VCaP (cell line): ENCODE results near the gene PNLIPRP2.

Experiments
- H3K27ac ChIP-seq: fragments of 450-650 bp; 2 replicates; pipeline ENCODE4 v1.5.1; 2017
- TF ChIP-seq, protein P1 (sequence below): fragments of 450-650 bp; conservative IDR thresholded peaks from 2 replicates; pipeline ENCODE4 v1.5.1; 2017; ENCODE audit warnings: mild to moderate bottlenecking, moderate library complexity

Gene PNLIPRP2

DNA sequence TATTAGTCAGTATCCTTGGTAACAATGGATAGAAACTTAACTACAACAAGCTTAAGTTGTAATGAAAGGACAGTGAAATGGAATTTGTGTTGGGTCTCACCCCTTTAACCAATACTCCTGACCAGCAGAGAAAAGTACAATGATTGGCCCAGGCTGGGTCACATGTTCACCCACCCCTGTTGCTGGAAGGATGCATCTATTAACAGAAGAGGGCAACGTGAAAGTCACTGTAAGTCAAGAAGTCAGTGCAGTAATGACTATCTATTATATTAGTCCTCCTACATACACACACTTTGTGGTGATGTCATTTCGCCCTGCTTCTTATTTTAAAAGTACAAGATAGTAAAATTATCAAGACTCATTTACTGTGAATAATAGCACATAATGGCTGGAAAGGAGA, 16.2 kb downstream of the PNLIPRP2 start:
- H3K27ac ChIP-seq, result no peak overlapping the region
- TF ChIP-seq, protein P1, sequence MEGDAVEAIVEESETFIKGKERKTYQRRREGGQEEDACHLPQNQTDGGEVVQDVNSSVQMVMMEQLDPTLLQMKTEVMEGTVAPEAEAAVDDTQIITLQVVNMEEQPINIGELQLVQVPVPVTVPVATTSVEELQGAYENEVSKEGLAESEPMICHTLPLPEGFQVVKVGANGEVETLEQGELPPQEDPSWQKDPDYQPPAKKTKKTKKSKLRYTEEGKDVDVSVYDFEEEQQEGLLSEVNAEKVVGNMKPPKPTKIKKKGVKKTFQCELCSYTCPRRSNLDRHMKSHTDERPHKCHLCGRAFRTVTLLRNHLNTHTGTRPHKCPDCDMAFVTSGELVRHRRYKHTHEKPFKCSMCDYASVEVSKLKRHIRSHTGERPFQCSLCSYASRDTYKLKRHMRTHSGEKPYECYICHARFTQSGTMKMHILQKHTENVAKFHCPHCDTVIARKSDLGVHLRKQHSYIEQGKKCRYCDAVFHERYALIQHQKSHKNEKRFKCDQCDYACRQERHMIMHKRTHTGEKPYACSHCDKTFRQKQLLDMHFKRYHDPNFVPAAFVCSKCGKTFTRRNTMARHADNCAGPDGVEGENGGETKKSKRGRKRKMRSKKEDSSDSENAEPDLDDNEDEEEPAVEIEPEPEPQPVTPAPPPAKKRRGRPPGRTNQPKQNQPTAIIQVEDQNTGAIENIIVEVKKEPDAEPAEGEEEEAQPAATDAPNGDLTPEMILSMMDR, result no peak

DNA sequence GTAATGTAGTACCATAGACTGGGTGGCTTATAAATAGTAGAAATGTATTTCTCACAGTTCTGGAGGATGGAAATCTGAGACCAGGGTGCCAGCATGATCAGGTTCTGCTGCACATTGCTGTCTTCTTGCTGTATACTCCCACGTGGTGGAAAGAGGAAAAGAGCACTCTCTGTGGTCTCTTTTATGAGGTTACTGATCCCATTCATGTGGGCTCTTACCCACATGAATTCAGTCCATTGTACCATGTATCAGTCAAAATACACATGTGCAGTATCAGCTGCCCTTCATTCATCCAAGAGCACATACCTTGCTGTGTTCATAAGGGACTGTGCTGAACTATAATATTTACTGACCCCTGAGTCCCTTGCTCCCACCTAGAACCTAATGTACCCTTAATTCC, 17.1 kb downstream of the PNLIPRP2 start:
- H3K27ac ChIP-seq, result no peak overlapping the region
- TF ChIP-seq, protein P1, result no peak

DNA sequence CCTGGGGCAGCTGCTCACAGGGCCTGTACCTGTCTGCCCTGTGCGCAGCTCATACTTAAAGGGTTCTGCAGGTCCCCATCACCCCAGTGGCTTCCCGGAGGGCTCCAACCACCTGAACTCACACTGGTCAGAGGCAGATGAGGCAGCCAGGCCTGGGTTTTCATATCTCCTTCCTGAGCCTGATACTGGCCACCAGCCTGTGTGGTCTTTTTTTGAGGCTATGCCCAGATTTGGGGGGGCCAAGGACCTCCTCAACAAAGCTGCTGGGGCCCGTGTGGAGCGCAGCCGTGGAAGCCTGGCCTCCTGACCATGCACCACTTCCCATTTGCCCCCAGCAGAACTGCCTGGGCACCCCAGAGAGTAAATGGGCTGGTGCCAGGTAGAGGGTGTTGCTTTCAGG, 25.7 kb downstream of the PNLIPRP2 start:
- TF ChIP-seq, protein P1, result no peak

DNA sequence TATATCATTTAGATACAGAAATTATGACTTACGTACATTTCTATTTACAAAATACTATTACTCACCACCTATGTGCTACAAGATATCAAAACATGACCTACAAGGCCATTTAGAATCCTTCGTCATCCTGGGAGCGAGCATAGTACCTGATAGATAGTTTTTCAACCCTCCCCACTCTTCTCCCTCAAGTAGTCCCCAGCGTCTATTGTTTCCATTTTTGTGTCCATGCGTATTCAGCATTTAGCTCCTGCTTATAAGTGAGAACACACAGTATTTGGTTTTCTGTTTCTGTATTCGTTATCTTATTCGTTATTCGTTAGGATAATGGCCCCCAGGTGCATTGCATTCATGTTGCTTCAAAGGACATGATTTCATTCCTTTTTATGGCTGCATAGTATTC, 28.1 kb downstream of the PNLIPRP2 start:
- H3K27ac ChIP-seq, result no peak overlapping the region
- TF ChIP-seq, protein P1, result no peak

More for the DNA sequence above, 25.7 kb downstream of the PNLIPRP2 start:
- no peak overlapping the region for H3K27ac ChIP-seq

DNA sequence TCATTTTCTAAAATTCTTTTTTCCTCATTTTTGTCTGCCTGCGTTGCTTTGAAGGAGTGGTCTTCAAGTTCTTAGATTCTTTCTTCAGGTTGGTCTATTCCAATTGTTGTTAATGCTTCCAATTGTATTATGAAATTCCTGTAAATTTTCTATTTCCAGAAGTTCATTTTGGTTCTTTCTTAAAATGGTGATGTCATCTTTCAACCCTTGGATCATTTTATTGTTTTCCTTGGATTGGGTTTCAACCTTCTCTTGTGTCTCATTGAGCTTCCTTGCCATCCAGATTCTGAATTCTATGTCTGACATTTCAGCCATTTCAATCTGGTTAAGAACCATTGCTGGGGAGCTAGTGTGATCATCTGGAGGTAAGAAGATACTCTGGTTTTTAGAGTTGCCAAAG, 33.1 kb downstream of the PNLIPRP2 start:
- TF ChIP-seq, protein P1, result no peak
- H3K27ac ChIP-seq, result no peak overlapping the region

DNA sequence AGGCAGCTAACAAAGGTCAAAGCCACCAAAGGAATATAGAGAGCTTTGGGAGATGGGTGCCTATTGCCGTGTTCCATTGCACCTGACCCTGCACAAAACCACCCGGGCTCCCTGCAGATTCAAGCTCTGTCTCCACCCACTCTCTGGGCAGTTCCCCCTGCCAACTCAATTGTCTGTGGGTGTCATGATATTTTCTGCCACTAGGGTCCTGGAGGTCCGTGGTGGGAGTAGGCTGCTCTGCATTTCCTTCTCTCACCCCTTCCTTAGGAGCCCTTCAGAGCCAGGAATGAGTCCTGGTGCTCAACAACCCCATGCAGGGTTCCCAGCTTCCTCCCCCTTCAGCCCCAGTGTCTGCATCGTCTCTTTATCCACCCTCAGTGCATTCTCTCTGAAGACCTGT, 34.1 kb downstream of the PNLIPRP2 start:
- TF ChIP-seq, protein P1, result no peak

DNA sequence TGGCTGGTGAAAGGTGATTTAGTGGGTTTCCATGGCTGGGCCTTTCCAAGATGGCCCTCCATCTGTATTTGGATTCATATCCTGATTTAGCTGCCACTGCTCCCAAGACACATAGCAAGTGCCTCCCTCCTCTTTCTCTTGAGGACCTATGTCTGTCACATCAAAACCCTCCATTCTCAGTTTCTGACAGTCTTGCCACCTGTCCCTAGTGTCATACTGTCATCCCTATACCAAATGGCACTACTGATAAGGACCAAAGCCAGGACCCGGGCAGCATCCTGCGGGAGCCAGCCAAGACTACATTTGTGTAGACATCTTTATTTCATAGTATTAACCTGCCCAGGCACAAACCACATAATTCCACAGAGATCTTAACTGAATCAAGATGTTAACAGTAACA, 34.8 kb downstream of the PNLIPRP2 start:
- TF ChIP-seq, protein P1, result no peak
- H3K27ac ChIP-seq, result no peak overlapping the region

More for the DNA sequence above, 34.1 kb downstream of the PNLIPRP2 start:
- H3K27ac ChIP-seq, result no peak overlapping the region

DNA sequence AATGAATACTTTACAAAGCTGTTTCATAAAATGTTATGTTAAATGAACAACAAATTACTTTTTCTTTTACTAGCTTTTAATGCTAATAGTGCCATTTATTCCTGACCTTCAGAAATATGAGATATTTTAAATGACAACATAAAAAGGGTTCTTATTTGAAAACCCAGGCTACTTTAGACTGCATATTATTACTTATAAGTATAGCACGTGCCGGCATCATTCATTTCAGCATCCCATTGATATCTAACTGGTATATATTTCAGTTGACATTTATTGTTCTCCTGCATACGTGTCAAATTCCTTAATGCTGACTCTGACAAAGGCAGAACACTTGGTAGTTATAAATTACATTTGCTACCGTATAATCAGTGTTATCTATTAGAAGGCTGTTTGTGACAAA, 35.3 kb downstream of the PNLIPRP2 start:
- TF ChIP-seq, protein P1, result no peak

More for the DNA sequence above, 35.3 kb downstream of the PNLIPRP2 start:
- H3K27ac ChIP-seq, result no peak overlapping the region
